ENCODE data around the gene SLC22A16.

Gene SLC22A16

DNA sequence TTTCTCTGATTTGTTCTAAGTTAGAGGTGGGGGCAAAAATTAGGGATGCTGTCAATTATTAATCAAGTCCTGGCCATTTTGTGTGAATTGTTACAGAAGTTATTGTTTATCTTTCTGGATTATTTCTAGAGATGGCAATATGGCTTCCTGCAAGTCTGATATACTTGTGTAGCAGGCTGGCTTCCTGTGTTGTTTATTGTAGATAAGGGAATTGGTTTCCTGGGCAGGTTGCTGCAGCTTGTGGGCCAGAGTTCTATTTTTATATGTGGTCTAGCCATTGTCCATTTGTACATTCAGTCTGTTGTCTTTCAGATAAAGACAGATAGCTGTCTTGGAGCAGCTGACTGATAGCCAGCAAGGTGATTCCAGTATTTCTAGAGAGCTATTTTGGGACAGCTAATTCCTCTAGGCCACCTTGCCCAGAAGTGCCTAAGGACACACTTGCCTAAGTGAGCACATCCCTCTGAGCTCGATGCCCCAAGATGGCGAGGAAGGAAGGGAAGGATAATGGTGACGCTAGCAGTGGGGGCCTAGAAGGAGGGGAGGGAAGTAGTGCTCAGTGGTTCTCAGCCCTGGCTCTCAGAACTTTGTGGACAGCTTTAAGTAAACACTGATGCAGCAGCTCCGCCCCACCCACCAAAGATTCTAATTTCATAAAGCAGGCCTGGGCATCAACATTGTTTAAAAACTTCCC lies 86.6 kb downstream of the SLC22A16 start:
- DNase-seq (ENCODE audit: low read depth): no peak
- TF ChIP-seq, protein P1, sequence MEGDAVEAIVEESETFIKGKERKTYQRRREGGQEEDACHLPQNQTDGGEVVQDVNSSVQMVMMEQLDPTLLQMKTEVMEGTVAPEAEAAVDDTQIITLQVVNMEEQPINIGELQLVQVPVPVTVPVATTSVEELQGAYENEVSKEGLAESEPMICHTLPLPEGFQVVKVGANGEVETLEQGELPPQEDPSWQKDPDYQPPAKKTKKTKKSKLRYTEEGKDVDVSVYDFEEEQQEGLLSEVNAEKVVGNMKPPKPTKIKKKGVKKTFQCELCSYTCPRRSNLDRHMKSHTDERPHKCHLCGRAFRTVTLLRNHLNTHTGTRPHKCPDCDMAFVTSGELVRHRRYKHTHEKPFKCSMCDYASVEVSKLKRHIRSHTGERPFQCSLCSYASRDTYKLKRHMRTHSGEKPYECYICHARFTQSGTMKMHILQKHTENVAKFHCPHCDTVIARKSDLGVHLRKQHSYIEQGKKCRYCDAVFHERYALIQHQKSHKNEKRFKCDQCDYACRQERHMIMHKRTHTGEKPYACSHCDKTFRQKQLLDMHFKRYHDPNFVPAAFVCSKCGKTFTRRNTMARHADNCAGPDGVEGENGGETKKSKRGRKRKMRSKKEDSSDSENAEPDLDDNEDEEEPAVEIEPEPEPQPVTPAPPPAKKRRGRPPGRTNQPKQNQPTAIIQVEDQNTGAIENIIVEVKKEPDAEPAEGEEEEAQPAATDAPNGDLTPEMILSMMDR (IDR thresholded peaks at IDR 0.05; ENCODE audit: low read length, missing control alignments): no peak
- H3K4me3 ChIP-seq (replicated peaks; ENCODE audit: low read depth, low read length): no peak overlapping the region

DNA sequence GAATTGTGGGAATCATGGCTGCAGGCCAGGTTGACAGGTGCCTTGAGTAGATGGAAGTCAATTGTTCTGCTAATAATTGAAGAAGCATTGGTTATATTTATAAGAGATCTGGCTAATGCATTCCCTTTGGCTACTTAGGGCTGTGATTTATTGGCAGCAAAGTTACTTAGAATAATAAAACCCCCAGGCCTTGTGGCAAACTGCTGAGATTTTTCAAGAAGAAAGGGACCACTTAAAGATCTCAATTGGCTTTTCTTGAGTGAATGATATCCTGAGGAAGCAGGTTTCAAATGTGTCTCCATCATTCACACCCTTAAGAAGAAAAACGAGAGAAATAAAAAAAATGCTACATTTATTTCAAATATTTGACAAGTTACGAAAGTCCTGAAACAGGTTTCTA lies 88.4 kb downstream of the SLC22A16 start:
- TF ChIP-seq, protein P1 (IDR thresholded peaks at IDR 0.05; ENCODE audit: low read length, missing control alignments): no peak
- DNase-seq (ENCODE audit: low read depth): no peak
- H3K4me3 ChIP-seq (replicated peaks; ENCODE audit: low read depth, low read length): no peak overlapping the region

DNA sequence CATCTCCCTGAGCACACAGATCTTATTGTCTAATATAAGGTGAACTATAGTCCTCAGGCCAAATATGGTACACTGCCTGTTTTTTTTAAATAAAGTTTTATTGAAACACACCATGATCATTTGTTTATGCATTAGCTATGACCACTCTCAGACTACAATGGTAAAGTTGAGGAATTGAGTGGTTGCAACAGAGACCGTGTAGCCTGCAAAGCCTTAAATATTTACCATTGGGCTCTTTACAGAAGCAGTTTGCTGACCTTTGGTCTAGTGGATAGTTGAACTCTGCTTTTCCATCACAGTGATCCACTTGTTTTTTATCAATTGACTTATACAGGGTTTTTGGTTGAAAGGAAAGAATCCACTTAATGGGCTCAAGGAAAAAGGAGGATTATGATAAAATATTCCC lies 91.0 kb downstream of the SLC22A16 start:
- H3K4me3 ChIP-seq (replicated peaks; ENCODE audit: low read depth, low read length): no peak overlapping the region
- TF ChIP-seq, protein P1 (IDR thresholded peaks at IDR 0.05; ENCODE audit: low read length, missing control alignments): no peak
- no peak for DNase-seq (ENCODE audit: low read depth)

DNA sequence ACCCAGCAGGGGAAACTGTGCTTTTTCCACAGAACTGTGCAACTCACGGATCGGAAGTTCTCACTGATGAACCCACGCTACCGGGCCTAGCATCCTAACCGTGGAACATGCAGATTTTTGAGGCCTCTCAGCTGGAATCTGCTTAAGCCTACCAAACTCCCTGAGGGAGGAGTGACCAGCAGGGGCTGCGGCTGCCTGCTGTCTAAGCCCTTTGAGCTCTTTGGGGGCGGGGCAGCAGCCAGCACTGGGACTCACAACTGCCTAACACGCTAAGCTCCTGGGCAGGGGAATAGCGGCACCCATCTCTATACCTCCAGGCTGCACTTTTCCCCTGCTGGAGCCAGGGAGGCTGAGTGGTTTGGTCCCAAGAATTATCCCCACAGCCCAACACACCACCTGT lies 97.9 kb downstream of the SLC22A16 start:
- no peak for DNase-seq (ENCODE audit: low read depth)
- TF ChIP-seq, protein P1 (IDR thresholded peaks at IDR 0.05; ENCODE audit: low read length, missing control alignments): no peak
- no peak overlapping the region for H3K4me3 ChIP-seq (replicated peaks; ENCODE audit: low read depth, low read length)
